AG09309 (cell line): ENCODE results near the gene ALX4.

Experiments
- DNase-seq: peaks from one replicate; pipeline ENCODE4 v3.0.0-alpha.2; 2010; ENCODE audit warnings: low read depth
- H3K4me3 ChIP-seq: 2 replicates; pipeline ENCODE4 v1.5.1; 2011; ENCODE audit warnings: mild to moderate bottlenecking, low read depth, low read length, moderate library complexity; ENCODE audit not compliant: control insufficient read depth
- TF ChIP-seq, protein P1 (sequence below): IDR thresholded peaks from 2 replicates; pipeline ENCODE4 v1.5.1; 2011; ENCODE audit warnings: mild to moderate bottlenecking, low read depth, low read length, inconsistent platforms; ENCODE audit not compliant: insufficient read depth, control insufficient read depth; ENCODE audit errors: missing control alignments

The ALX4 gene

DNA sequence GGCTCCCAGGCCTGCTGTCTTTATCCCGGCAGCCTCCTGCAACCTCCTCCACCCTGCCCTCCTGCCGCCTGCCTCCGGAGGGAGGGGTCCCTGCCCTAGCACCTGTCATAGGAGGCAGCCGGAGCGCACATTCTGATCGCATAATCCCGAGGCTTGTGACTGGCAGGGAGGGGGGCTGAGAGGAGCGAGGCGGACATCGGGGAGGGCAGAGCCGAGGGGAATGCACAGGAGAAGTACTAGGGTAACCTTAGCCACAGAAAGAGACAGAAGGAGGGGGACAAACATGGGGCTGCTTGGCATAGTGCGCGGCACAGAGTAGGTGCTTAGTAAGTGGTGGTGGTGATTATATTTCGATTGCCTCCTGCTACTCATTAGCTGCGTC is 9.2 kb upstream of the ALX4 start:
- H3K4me3 ChIP-seq, result no peak overlapping the region
- TF ChIP-seq, protein P1, sequence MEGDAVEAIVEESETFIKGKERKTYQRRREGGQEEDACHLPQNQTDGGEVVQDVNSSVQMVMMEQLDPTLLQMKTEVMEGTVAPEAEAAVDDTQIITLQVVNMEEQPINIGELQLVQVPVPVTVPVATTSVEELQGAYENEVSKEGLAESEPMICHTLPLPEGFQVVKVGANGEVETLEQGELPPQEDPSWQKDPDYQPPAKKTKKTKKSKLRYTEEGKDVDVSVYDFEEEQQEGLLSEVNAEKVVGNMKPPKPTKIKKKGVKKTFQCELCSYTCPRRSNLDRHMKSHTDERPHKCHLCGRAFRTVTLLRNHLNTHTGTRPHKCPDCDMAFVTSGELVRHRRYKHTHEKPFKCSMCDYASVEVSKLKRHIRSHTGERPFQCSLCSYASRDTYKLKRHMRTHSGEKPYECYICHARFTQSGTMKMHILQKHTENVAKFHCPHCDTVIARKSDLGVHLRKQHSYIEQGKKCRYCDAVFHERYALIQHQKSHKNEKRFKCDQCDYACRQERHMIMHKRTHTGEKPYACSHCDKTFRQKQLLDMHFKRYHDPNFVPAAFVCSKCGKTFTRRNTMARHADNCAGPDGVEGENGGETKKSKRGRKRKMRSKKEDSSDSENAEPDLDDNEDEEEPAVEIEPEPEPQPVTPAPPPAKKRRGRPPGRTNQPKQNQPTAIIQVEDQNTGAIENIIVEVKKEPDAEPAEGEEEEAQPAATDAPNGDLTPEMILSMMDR, result no peak
- DNase-seq, result no peak

DNA sequence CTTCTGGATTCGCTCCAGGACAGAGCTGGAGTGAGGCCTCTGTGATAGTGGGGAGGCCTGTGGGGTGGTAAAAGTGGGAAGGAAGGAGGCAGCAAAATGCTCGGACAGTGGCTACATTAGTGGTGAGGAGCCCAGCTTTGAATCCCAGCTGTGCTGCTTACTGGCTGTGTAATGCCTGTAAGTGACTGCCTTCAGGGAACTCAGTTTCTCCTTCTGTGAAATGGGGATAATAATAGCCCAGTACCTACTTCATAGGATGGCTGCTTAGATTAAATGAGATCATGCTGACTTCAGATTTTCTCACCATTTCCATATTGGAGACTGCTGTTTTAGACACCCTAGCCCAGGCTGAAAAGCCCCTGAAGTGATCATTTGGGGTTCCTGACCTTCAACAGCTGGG is 8.4 kb upstream of the ALX4 start:
- TF ChIP-seq, protein P1, result no peak
- no peak for DNase-seq
- no peak overlapping the region for H3K4me3 ChIP-seq

DNA sequence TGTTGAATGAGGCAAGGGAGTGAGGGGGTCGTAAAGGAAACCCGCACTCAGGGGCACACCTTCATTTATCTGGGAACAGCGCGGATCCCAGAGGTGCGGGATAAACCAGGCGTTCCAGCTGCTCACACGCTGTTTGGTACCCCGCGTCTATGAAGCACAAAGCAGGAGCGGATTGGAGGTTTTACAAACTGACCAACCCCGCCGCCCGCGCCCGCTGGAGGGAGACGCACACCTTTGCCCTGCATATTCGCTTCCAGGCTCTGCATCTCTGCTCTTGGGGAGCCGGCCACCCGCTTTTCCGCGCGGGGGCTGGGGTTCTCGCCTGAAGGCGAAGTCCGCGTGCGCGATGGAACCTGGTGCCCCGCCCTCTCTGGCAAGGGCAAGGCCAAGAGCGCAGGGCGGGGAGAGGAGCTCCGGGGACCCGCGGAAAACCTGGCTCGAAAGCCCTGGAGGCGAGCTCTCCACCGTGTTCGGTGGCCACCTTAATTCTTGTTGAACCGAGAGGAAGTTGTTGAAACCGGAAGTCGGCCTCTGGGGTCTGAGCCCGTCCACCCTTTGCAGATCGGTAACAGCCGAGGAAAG is 6.8 kb upstream of the ALX4 start:
- no peak overlapping the region; the same call in none of the 2 replicates for H3K4me3 ChIP-seq
- DNase-seq, result no peak
- TF ChIP-seq, protein P1, result peak; percentile 2

DNA sequence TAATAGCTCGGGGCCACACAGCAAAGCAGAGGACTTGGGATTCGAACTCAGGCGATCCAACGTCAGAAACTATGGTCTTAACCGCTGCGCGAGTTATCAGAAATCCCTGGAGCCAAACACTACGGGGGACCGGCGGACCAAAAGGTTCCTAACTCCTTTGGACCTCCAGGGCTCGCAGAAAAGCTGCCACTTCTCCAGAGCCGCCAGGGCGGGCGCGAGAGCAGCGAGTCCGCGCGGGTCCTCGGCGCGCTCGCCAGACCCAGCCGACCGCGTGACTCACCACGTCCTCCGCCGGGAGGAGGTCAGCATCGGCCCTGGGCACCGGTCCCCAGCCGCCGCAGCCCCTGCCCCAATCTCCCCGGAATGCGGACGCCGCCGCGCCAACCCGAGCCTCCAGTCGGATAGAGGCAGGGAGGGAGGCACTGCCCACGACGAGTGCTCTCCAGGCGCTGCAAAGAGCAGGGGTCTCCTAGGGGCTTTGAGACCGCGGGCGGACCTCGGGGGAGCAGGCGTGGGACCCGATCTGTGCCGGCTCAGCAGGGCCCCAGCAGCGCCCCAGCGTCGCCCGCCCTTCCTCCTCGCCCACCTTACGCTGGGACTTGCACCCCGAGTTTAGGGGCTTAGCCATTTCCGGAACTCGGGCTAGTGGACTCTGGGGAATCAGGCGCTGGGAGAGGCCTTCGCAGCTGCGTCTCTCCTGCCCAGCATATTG is 6.2 kb upstream of the ALX4 start:
- no peak for DNase-seq
- TF ChIP-seq, protein P1, result no peak
- H3K4me3 ChIP-seq, result peak overlapping the region; percentile 34

DNA sequence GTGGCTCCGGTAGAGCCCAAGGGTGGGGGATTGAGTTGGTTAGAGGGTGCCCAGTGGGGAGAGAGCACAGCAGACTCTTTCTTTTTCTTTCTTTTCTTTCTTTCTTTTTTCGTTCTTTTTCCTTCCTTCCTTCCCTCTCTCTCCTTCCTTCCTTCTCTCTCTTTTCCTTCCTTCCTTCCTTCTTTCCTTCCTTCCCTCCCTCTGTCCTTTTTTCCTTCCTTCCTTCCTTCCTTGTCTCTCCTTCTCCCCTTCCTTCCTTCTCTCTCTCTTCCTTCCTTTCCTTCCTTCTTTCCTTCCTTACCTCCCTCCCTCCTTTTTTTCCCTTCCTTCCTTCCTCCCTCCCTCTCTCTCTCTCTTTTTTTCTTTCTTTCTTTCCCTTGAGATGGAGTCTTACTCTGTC is 4.8 kb upstream of the ALX4 start:
- TF ChIP-seq, protein P1, result no peak
- no peak for DNase-seq
- H3K4me3 ChIP-seq, result no peak overlapping the region

DNA sequence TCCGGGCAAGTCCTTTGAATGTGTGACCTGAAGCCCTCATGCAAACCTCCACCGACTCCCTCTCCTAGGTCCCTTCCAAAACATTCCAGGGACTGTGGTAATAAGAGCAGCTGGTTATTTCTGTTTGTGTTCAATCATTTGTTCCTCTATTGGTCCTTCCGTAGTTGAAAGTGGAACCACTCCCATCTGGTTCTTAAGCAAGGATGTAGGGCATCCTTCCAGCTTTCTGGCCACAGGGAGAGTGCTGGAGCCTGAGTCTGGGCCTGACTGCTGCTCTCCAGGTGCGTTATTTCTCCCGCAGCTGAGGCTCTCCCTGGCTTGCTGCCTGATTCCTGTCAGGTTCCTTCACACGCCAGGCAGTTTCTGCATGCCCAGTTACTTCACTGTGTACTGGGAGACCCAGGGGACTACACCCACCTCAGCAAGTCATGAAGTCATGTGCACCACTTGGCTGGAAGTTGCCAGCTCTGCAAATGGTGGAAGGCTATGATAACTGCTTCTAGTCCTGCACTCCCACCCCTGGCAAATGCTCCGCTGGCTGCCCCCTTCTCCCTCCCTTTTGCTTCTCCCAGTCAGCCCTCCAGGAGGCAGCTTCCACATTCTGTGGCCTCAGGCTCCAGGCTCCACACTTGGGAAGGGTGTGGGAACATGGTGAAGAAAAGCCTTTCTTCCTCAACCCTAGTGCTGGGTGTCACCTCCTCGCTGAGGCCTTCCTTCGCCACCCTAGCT is 4.0 kb upstream of the ALX4 start:
- TF ChIP-seq, protein P1, result no peak
- no peak for DNase-seq
- H3K4me3 ChIP-seq, result no peak overlapping the region
